GM18517 (cell line): Measurements from ENCODE around the gene ARMH3.
A peak's percentile ranks its signal among the peaks of the same experiment; 100 is the strongest.

Source experiments
- ATAC-seq: cut with Tn5 transposase; IDR thresholded peaks from one replicate; pipeline ENCODE4 v1.9.1; 2021; ENCODE audit warnings: mild to moderate bottlenecking, moderate library complexity; ENCODE audit not compliant: unreplicated experiment

ARMH3 gene

GRCh38 chr10:101833466-101833865 lies 222.5 kb downstream of the ARMH3 start:
- no peak for ATAC-seq

GRCh38 chr10:101832325-101832771 lies 223.6 kb downstream of the ARMH3 start:
- ATAC-seq: no peak

- no peak for ATAC-seq
Observed at GRCh38 chr10:101831169-101831811, 224.7 kb downstream of the ARMH3 start.

GRCh38 chr10:101830322-101831168 lies 225.4 kb downstream of the ARMH3 start:
- ATAC-seq: peak; percentile 62

- ATAC-seq: peak; percentile 23
Observed at GRCh38 chr10:101829561-101830315, 226.2 kb downstream of the ARMH3 start.

GRCh38 chr10:101828766-101829551 lies 227.0 kb downstream of the ARMH3 start:
- no peak for ATAC-seq

- no peak for ATAC-seq
Observed at GRCh38 chr10:101827919-101828600, 227.9 kb downstream of the ARMH3 start.

- no peak for ATAC-seq
Observed at GRCh38 chr10:101826852-101827434, 229.0 kb downstream of the ARMH3 start.

- ATAC-seq: no peak
Observed at GRCh38 chr10:101824736-101825135, 231.2 kb downstream of the ARMH3 start.

- ATAC-seq: peak; percentile 23
Observed at GRCh38 chr10:101818872-101819633, 236.9 kb downstream of the ARMH3 start.

- peak; percentile 80 for ATAC-seq
Observed at GRCh38 chr10:101818119-101818871, 237.7 kb downstream of the ARMH3 start, which contains the start of gene OGA. OGA (minus strand) TSS chr10:101818444; CDS start chr10:101818022, 422 bp downstream.

- no peak for ATAC-seq
Observed at GRCh38 chr10:101817337-101818118, 238.4 kb downstream of the ARMH3 start.

GRCh38 chr10:101816913-101817336 lies 239.0 kb downstream of the ARMH3 start:
- no peak for ATAC-seq

GRCh38 chr10:101816376-101816775 lies 239.6 kb downstream of the ARMH3 start:
- ATAC-seq: no peak

- ATAC-seq: no peak
Observed at GRCh38 chr10:101814466-101815071, 241.4 kb downstream of the ARMH3 start.

GRCh38 chr10:101812606-101813005 lies 243.4 kb downstream of the ARMH3 start:
- ATAC-seq: no peak

- ATAC-seq: no peak
Observed at GRCh38 chr10:101807158-101807557, 248.8 kb downstream of the ARMH3 start.
